Fibroblast of mammary gland (primary cell): Measurements from ENCODE around the gene CRADD.

Source experiments
- DNase-seq: peaks from one replicate; pipeline ENCODE4 v3.0.0-alpha.2; 2010; ENCODE audit warnings: low read depth
- H3K4me3 ChIP-seq: 2 replicates; pipeline ENCODE4 v1.5.1; 2011; ENCODE audit warnings: low read depth, mild to moderate bottlenecking, low read length, moderate library complexity; ENCODE audit not compliant: control insufficient read depth
- TF ChIP-seq, protein P1 (sequence below): conservative IDR thresholded peaks from 2 replicates; pipeline ENCODE4 v1.5.1; 2011; ENCODE audit warnings: low read depth, low read length, inconsistent platforms; ENCODE audit not compliant: control insufficient read depth, insufficient read depth

The CRADD gene

DNA sequence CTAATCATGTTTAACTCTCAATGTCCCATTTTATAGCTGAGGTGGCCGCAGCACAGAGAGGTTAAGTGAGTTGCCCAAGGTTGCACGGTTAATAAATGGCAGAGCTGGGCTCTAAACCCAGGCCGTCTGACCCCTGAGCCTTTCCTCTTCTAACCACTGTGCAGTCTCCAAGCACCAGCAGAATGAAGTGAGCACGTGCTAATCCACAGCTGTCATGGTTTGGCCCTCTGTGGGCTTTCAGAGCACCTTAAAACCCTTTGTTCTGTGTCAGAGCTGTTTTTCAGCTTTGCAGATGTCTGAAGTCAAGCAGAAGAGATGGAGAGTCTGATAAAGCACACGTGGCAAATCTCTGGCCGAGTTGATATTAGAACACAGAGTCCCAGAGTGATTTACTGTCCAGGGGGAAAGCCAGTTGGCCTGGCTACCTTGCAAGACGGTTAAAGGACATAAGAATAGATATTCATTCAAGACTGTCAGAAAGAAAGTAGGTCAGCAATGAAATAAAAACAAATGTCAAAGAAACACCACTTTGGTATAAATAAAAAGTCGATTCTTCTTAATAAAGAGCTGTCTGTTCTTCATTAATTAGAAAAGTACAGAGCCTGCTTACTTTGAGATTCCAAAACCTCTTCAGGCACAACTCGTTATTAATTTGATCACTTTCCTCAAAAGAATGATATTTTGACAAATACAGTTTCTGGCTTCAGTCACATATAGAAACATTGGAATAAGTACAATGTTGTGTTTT, 107.3 kb downstream of the CRADD start:
- TF ChIP-seq, protein P1, sequence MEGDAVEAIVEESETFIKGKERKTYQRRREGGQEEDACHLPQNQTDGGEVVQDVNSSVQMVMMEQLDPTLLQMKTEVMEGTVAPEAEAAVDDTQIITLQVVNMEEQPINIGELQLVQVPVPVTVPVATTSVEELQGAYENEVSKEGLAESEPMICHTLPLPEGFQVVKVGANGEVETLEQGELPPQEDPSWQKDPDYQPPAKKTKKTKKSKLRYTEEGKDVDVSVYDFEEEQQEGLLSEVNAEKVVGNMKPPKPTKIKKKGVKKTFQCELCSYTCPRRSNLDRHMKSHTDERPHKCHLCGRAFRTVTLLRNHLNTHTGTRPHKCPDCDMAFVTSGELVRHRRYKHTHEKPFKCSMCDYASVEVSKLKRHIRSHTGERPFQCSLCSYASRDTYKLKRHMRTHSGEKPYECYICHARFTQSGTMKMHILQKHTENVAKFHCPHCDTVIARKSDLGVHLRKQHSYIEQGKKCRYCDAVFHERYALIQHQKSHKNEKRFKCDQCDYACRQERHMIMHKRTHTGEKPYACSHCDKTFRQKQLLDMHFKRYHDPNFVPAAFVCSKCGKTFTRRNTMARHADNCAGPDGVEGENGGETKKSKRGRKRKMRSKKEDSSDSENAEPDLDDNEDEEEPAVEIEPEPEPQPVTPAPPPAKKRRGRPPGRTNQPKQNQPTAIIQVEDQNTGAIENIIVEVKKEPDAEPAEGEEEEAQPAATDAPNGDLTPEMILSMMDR = no peak
- no peak overlapping the region for H3K4me3 ChIP-seq
- DNase-seq = peak; percentile 95

DNA sequence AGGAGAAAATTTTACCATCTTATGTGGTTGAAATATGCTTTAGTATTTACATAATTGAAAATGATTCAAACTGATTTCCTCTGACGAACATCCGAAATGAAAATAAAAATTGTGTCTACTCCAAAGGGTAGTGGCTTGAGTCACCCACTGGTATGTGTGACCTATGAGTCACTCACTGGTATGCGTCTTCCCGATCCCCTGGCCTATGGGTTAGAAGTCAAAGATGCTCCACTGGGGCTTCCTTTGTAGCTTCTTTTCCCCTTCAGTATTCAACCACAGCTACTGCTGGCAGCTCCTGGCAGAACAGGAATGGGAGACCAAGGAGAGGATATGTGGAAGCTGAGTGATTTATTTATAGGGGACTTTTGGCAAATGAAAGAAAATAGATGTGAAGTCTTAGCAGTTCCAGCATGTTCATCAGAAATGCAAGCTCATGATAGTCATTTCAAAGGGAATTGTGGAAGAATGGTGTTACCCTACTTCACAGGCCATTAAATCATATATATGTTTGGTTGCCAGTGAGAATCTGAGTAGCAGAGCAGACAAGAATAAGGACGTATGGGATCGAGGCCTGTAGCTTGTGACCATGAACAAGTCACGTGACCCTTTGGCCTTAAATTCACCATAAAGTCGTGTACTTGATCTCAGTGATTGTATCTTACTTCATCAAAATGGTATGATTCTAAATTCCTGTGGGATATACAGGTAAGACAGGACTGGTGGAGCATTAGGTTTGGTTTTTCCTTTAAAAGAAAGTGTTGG, 108.3 kb downstream of the CRADD start:
- TF ChIP-seq, protein P1 = no peak
- DNase-seq = peak; percentile 99
- no peak overlapping the region for H3K4me3 ChIP-seq

DNA sequence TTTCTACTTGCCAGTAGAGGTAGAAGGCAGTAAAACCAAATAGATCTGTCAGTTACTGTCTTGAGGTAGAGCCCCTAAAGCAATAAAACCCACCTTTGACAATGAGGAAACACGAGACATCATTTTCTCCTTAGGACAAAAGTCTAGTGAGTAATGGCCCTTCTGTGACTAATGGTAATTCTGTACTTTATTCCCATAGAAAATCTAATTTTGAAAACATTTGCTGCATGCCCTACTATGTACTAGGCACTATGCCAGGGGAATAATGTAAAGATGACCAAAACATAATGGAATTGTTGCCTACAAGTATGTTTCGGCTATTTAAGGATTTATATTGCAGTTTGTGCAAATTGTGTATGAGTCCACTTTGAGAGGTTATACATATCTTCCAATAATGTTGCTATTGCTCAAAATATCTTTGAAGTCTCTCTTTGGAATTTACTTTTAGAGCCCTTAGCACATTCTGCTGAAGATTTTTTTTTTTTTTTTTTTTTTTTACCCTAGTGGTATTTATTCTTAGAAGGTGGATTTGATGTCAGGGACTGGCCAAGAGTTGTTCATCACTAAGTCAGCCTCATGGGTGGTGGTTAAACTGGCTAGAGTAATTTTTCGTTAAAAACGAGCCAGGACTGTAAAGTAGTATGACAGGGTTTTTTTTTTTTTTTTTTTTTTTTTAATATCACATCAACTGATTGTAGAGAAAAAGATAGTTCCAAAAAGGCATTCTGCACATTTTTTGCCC, 109.7 kb downstream of the CRADD start:
- peak; percentile 64 for DNase-seq
- no peak overlapping the region for H3K4me3 ChIP-seq
- TF ChIP-seq, protein P1 = no peak

DNA sequence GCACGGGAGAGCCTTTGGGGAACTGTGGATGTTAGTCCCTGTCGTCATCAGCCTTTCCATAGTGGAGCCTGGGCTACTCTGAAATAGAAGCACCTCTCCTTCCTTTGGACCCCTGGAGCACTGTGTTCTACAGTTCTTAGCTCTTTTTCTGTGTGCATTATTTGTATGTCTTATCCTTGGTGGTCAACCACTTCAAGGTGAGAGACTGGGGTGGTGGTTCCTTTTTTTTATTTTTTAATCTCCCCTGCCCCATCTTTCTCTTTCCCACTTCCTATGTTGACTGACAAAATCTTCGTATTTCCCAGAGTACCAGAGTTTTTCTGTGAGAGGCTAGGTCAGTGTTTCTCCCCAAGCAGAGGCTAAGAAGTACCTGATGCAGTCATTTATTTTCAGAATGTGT, 111.7 kb downstream of the CRADD start:
- no peak overlapping the region for H3K4me3 ChIP-seq
- TF ChIP-seq, protein P1 = no peak
- DNase-seq = no peak

DNA sequence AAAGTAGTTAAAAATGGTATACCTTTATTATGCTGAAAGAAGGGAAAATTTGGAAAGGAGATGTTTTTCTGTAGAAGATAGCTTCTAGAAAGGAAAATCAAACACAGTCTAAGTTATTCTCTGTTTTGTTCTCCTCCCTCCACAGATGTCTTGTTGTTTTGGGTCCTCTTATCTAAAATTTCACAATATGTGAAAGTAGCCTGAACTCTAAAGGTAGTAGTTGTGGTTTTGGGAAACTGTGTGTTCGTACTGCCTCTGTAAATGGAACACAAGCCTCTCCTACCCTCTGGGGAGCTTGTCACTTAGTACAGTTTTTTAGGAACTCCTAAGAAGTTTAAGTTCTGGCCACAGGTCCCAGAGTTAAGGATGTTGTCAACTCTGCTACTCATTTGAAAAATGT, 112.6 kb downstream of the CRADD start:
- TF ChIP-seq, protein P1 = no peak
- DNase-seq = no peak
- no peak overlapping the region for H3K4me3 ChIP-seq

DNA sequence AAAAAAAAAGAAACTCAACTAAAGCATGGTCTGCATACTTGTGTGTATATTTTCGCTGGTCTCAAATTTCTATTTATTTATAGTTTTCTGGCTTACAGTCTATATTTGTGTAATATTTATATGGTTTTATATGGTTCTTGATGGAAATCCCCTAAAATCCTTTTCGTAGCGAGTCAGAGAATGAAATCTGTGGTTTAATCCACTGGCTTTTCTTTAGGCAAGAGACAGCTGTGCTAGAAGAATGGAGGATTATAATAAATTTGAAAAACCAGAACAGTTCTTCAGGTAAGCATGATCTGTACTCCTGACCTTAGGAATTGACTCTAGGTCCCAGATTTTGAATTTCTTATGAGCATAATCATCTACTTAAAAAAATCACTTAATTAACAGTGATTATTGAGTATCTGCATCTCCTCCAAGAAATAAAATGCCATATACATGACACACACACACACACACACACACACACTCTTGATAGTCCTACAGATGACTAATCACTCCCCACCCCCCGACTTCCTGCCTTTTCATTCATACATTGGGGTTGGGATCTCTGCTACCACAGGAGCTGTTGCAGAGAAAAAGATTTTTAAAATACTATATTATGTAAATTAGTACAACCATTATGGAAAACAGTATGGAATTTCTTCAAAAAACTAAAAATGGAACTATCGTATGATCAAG, 113.4 kb downstream of the CRADD start:
- H3K4me3 ChIP-seq = no peak overlapping the region
- TF ChIP-seq, protein P1 = no peak
- peak; percentile 88 for DNase-seq
